Testis (tissue), 2 donors: Measurements from ENCODE around the gene HRK.

Experiments
- POLR2A ChIP-seq: fragments of 450-650 bp; IDR thresholded peaks from one replicate; pipeline ENCODE4 v1.6.1; 2017; ENCODE audit warnings: antibody characterized with exemption, mild to moderate bottlenecking, moderate library complexity
- TF ChIP-seq, protein P1 (sequence below), 3 experiments: fragments of 450-650 bp in 2 of 3; fragments of 200-600 bp in 1 of 3; sonication (generic) in 1 of 3; IDR thresholded peaks; one replicate each; pipeline ENCODE4 v1.5.1; 2016 to 2019; ENCODE audit warnings: antibody characterized with exemption in 3 of 3, mild to moderate bottlenecking in 2 of 3, moderate library complexity in 1 of 3

DNA sequence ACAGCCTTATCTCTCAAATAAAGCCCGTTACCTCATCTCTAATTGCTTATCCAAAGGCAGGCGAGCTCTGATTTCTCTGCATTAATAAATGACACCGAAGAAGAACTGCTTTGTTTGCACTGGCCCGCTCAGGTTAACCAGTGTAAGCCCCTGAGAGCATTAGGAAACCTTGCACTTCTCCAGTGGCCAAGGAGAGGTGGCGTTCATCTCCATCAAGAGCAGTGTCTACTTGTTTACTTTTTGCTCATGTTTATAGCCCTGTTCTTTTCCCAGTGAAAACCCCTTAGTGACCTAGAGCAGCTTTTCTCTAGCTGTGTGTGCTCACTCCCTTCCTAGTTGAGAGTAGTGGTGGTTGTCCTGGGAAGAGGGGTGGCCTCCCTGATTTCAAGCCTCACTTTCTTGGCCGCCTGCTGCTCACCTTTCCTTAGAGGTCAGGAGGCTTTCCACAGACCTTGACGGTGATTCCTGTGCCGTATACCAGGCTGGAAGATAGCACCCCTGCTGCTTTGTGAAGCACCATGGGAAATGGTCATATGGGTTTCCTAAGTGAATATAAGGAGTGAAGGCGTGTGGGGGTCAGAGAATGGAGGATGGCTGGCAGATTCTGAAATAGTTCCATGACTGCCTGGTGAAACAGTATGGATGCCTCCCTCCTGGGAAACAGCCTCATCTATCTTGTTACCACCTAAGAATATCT lies 46.2 kb upstream of the HRK start:
- TF ChIP-seq, protein P1, sequence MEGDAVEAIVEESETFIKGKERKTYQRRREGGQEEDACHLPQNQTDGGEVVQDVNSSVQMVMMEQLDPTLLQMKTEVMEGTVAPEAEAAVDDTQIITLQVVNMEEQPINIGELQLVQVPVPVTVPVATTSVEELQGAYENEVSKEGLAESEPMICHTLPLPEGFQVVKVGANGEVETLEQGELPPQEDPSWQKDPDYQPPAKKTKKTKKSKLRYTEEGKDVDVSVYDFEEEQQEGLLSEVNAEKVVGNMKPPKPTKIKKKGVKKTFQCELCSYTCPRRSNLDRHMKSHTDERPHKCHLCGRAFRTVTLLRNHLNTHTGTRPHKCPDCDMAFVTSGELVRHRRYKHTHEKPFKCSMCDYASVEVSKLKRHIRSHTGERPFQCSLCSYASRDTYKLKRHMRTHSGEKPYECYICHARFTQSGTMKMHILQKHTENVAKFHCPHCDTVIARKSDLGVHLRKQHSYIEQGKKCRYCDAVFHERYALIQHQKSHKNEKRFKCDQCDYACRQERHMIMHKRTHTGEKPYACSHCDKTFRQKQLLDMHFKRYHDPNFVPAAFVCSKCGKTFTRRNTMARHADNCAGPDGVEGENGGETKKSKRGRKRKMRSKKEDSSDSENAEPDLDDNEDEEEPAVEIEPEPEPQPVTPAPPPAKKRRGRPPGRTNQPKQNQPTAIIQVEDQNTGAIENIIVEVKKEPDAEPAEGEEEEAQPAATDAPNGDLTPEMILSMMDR (IDR thresholded peaks at IDR 0.05): no peak
- no peak for TF ChIP-seq POLR2A
